GM12878 (cell line): Measurements from ENCODE around the gene USH1G. TPM values are rescaled to one million over a fixed set of nuclear protein-coding genes. Genes with fewer than 3 reads are reported as not detected.

Experiments used
- CHD2 ChIP-seq: IDR thresholded peaks from 2 replicates; pipeline ENCODE4 v1.6.1; 2011; ENCODE audit warnings: low read depth, low read length, improper control_type of control experiment, borderline replicate concordance
- EGR1 ChIP-seq, 2 experiments: IDR thresholded peaks; 1 replicate in 1 of 2; 2 replicates in 1 of 2; pipeline ENCODE4 v1.6.1; 2011 to 2012; ENCODE audit warnings: low read depth in 2 of 2, low read length in 2 of 2, borderline replicate concordance in 1 of 2, mild to moderate bottlenecking in 1 of 2, moderate library complexity in 1 of 2
- IKZF1 ChIP-seq: fragments of 450-650 bp; conservative IDR thresholded peaks from 2 replicates; pipeline ENCODE4 v1.6.1; 2017; ENCODE audit warnings: antibody characterized with exemption, mild to moderate bottlenecking
- IRF4 ChIP-seq: IDR thresholded peaks from 2 replicates; pipeline ENCODE4 v1.6.1; 2011; ENCODE audit warnings: low read depth, low read length
- MEF2B ChIP-seq: fragments of 450-650 bp; IDR thresholded peaks from 2 replicates; pipeline ENCODE4 v1.6.1; 2018; ENCODE audit warnings: mild to moderate bottlenecking, moderate library complexity; ENCODE audit not compliant: partially characterized antibody, poor library complexity, severe bottlenecking
- MXI1 ChIP-seq: fragments of 150-350 bp; IDR thresholded peaks from 2 replicates; pipeline ENCODE4 v1.6.1; 2011; ENCODE audit warnings: low read depth, mild to moderate bottlenecking, inconsistent platforms, low read length, improper control_type of control experiment
- RAD21 ChIP-seq: IDR thresholded peaks from 2 replicates; pipeline ENCODE4 v1.6.1; 2011; ENCODE audit warnings: mild to moderate bottlenecking, low read depth, low read length, moderate library complexity; ENCODE audit not compliant: insufficient read depth
- SIN3A ChIP-seq: IDR thresholded peaks from 2 replicates; pipeline ENCODE4 v1.6.1; 2012; ENCODE audit warnings: low read depth, low read length, improper control_type of control experiment
- SMAD5 ChIP-seq: IDR thresholded peaks from 2 replicates; pipeline ENCODE4 v1.6.1; 2016; ENCODE audit warnings: antibody characterized with exemption, low read depth
- WRNIP1 ChIP-seq: IDR thresholded peaks from 2 replicates; pipeline ENCODE4 v1.6.1; 2011; ENCODE audit warnings: low read depth, low read length, improper control_type of control experiment, borderline replicate concordance
- ZBED1 ChIP-seq: IDR thresholded peaks from 2 replicates; pipeline ENCODE4 v1.6.1; 2016; ENCODE audit warnings: borderline replicate concordance
- ZNF384 ChIP-seq: IDR thresholded peaks from 2 replicates; pipeline ENCODE4 v1.6.1; 2012; ENCODE audit warnings: low read depth, mild to moderate bottlenecking, low read length, improper control_type of control experiment, borderline replicate concordance
- polyA plus RNA-seq, 11 experiments: library from polyadenylated mRNA; depleted of rRNA in 4 of 11; unstranded in 6 of 11; stranded (reverse) in 5 of 11; fragments of >200 nt; fragmentation: Nextera tagmentation in 4 of 11; fragmentation: Illumina TruSeq in 1 of 11; extraction: Ambion mirVana in 4 of 11; extraction: Trizol in 1 of 11; gene quantifications; 1 replicate in 1 of 11; 2 replicates in 10 of 11; pipeline versions ENCODE4 v1.2.1 to v1.2.3, GENCODE V29; 2011 to 2016; ENCODE audit warnings: inconsistent platforms in 2 of 11, missing spikeins in 2 of 11, low read depth in 1 of 11
- total RNA-seq, 4 experiments: library from RNA; depleted of rRNA in 3 of 4; stranded (reverse); fragments of >200 nt in 3 of 4; fragmentation: Illumina TruSeq in 1 of 4; extraction: Trizol in 1 of 4; gene quantifications; 2 replicates each; pipeline versions ENCODE4 v1.2.1 to v1.2.3, GENCODE V29; 2013 to 2021
- TF ChIP-seq, protein P1 (sequence below): fragments of 450-650 bp; formaldehyde crosslinking; IDR thresholded peaks from 2 replicates; pipeline ENCODE4 v1.4.0; 2022; ENCODE audit warnings: mild to moderate bottlenecking, moderate library complexity
- TF ChIP-seq, protein P2 (sequence below): IDR thresholded peaks from 2 replicates; pipeline ENCODE4 v1.6.1; 2011; ENCODE audit warnings: borderline replicate concordance, low read depth, mild to moderate bottlenecking, moderate library complexity, mixed read lengths, low read length; ENCODE audit not compliant: insufficient read depth; ENCODE audit errors: extremely low read length
- TF ChIP-seq, protein P3 (sequence below): fragments of 450-650 bp; formaldehyde crosslinking; IDR thresholded peaks from 2 replicates; pipeline ENCODE4 v1.4.0; 2020; ENCODE audit warnings: mild to moderate bottlenecking, moderate library complexity
- TF ChIP-seq, protein P4 (sequence below): fragments of 450-650 bp; IDR thresholded peaks from 2 replicates; pipeline ENCODE4 v1.6.1; 2017; ENCODE audit warnings: mild to moderate bottlenecking, moderate library complexity

Gene USH1G
- total and polyA plus RNA-seq, 10 of the 15 experiments (the other 5 are each of a cell fraction or from before 2014, with no cell fraction given) = 0.05 to 0.62 (median 0.09) TPM; not detected in 7

DNA sequence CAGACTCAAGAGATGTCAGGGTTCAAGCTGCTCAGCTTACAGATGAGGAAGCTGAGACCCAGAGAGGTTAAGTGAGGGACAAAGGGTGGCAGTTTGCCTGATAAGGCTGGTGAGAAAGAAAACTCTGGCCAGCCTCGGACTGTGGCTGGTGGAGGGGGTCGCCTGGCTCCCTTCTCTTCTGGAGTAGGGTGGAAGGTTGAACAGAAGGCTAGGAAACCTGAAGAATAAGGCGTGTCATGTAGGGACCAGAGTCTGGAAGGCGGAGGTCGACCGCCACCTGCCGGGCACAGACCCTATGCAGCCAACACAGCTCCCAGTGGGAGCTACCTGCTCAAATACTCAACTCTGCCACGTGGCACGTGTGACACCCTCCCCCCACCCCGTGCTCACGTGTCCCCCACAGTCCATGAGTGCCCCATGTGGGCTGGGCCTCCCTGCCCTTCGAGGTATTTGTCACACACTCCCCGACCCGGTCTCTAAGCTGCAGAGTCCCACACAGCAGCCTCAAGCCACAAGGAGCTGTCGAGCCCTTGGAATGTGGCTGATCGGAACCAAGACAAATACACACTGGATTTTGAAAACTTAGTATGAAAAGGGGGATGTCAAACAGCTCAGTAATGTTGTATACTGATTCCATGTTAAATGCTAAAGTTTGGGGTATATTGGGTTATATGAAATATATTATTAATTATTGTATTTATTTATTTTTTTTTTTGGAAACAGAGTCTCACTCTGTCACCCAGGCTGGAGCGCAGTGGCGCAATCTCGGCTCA is 37.7 kb upstream of the USH1G start (continued):
- TF ChIP-seq ZNF384 = no peak
- 0 out of 2 replicates have a peak, but pooled peaks have one; percentile 37 for TF ChIP-seq CHD2
- peak; percentile 55 for TF ChIP-seq MEF2B
- 0 out of 2 replicates have a peak, but pooled peaks have one; percentile 50 for TF ChIP-seq IRF4
- TF ChIP-seq, protein P1, sequence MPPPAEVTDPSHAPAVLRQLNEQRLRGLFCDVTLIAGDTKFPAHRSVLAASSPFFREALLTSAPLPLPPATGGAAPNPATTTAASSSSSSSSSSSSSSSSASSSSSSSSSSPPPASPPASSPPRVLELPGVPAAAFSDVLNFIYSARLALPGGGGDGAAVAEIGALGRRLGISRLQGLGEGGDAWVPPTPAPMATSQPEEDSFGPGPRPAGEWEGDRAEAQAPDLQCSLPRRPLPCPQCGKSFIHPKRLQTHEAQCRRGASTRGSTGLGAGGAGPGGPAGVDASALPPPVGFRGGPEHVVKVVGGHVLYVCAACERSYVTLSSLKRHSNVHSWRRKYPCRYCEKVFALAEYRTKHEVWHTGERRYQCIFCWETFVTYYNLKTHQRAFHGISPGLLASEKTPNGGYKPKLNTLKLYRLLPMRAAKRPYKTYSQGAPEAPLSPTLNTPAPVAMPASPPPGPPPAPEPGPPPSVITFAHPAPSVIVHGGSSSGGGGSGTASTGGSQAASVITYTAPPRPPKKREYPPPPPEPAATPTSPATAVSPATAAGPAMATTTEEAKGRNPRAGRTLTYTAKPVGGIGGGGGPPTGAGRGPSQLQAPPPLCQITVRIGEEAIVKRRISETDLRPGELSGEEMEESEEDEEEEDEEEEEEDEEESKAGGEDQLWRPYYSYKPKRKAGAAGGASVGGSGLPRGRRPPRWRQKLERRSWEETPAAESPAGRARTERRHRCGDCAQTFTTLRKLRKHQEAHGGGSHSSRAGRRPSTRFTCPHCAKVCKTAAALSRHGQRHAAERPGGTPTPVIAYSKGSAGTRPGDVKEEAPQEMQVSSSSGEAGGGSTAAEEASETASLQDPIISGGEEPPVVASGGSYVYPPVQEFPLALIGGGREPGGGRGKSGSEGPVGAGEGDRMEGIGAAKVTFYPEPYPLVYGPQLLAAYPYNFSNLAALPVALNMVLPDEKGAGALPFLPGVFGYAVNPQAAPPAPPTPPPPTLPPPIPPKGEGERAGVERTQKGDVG = no peak
- TF ChIP-seq IKZF1 = 0 out of 2 replicates have a peak, but pooled peaks have one; percentile 18
- peak; percentile 62 for TF ChIP-seq SIN3A
- TF ChIP-seq WRNIP1 = no peak
- peak; percentile 68 for TF ChIP-seq MXI1
- TF ChIP-seq RAD21 = peak; percentile 42; the same call in 1 of the 2 replicates
- no peak for TF ChIP-seq SMAD5
- TF ChIP-seq, protein P2, sequence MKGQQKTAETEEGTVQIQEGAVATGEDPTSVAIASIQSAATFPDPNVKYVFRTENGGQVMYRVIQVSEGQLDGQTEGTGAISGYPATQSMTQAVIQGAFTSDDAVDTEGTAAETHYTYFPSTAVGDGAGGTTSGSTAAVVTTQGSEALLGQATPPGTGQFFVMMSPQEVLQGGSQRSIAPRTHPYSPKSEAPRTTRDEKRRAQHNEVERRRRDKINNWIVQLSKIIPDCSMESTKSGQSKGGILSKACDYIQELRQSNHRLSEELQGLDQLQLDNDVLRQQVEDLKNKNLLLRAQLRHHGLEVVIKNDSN = peak; percentile 72
- TF ChIP-seq, protein P3, sequence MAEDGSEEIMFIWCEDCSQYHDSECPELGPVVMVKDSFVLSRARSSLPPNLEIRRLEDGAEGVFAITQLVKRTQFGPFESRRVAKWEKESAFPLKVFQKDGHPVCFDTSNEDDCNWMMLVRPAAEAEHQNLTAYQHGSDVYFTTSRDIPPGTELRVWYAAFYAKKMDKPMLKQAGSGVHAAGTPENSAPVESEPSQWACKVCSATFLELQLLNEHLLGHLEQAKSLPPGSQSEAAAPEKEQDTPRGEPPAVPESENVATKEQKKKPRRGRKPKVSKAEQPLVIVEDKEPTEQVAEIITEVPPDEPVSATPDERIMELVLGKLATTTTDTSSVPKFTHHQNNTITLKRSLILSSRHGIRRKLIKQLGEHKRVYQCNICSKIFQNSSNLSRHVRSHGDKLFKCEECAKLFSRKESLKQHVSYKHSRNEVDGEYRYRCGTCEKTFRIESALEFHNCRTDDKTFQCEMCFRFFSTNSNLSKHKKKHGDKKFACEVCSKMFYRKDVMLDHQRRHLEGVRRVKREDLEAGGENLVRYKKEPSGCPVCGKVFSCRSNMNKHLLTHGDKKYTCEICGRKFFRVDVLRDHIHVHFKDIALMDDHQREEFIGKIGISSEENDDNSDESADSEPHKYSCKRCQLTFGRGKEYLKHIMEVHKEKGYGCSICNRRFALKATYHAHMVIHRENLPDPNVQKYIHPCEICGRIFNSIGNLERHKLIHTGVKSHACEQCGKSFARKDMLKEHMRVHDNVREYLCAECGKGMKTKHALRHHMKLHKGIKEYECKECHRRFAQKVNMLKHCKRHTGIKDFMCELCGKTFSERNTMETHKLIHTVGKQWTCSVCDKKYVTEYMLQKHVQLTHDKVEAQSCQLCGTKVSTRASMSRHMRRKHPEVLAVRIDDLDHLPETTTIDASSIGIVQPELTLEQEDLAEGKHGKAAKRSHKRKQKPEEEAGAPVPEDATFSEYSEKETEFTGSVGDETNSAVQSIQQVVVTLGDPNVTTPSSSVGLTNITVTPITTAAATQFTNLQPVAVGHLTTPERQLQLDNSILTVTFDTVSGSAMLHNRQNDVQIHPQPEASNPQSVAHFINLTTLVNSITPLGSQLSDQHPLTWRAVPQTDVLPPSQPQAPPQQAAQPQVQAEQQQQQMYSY = no peak
- no peak for TF ChIP-seq ZBED1
- no peak for TF ChIP-seq EGR1 (IDR thresholded peaks at IDR 0.05; ENCODE audit: borderline replicate concordance in 1 of 2, low read depth in 2 of 2, low read length in 2 of 2)
- TF ChIP-seq, protein P4, sequence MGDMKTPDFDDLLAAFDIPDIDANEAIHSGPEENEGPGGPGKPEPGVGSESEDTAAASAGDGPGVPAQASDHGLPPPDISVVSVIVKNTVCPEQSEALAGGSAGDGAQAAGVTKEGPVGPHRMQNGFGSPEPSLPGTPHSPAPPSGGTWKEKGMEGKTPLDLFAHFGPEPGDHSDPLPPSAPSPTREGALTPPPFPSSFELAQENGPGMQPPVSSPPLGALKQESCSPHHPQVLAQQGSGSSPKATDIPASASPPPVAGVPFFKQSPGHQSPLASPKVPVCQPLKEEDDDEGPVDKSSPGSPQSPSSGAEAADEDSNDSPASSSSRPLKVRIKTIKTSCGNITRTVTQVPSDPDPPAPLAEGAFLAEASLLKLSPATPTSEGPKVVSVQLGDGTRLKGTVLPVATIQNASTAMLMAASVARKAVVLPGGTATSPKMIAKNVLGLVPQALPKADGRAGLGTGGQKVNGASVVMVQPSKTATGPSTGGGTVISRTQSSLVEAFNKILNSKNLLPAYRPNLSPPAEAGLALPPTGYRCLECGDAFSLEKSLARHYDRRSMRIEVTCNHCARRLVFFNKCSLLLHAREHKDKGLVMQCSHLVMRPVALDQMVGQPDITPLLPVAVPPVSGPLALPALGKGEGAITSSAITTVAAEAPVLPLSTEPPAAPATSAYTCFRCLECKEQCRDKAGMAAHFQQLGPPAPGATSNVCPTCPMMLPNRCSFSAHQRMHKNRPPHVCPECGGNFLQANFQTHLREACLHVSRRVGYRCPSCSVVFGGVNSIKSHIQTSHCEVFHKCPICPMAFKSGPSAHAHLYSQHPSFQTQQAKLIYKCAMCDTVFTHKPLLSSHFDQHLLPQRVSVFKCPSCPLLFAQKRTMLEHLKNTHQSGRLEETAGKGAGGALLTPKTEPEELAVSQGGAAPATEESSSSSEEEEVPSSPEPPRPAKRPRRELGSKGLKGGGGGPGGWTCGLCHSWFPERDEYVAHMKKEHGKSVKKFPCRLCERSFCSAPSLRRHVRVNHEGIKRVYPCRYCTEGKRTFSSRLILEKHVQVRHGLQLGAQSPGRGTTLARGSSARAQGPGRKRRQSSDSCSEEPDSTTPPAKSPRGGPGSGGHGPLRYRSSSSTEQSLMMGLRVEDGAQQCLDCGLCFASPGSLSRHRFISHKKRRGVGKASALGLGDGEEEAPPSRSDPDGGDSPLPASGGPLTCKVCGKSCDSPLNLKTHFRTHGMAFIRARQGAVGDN = no peak
